Measurements from ENCODE around the gene SLC12A8. TPM values are rescaled to one million over a fixed set of nuclear protein-coding genes. Genes with fewer than 3 reads are reported as not detected.

The SLC12A8 gene
- total and polyA plus RNA-seq, 10 of the 15 experiments (the other 5 are each of a cell fraction or from before 2014, with no cell fraction given) = 2.5 to 71.6 (median 50.1) TPM

DNA sequence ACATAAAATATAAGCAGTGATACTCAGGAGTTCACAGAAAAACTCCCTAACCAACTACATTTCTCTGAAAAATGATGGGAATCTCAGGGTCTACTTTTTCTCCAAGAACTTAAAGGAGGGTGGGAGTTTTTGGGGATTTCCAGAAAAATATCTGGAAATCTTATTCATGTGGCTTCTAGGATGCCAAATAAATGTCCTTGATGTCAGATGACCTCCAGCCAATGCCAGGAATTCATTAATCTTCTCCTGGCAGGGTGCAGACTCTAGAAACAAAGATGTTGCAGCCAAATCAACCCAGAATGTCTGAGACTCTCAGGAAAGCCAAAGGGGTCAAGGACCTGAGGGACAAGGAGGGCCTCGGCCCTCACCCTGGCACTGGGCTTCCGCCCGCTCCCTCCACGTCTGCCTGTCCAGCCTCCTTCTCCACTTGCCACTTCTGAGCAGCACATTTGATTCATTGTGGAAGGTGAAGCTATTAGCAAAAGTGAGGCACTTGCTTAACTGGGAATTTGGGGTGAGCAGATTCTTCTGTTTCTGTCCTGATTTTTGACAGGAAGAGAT, 94.8 kb downstream of the SLC12A8 start:
- FAIRE-seq (no peak), DNase-seq (ENCODE audit: low read depth, low spot score) (no peak), ATAC-seq (no peak)
- no peak overlapping the region for H2AFZ ChIP-seq (ENCODE audit: control insufficient read depth, low read depth, low read length)
- H4K20me1 ChIP-seq (ENCODE audit: control insufficient read depth, insufficient read depth) = no peaks in the 10 kb centered on the region
- WGBS (ENCODE audit: insufficient coverage, insufficient replicate concordance, low lambda C conversion rate, missing lambda C conversion rate) = 98% methylated on average over 4 of the region's 4 CpGs
- peaks cover 9% of the 10 kb centered on the region for H3K79me2 ChIP-seq (ENCODE audit: control insufficient read depth, insufficient read depth, low read length)
- no peaks in the 10 kb centered on the region for H3K27me3 ChIP-seq (replicated peaks in 1 of 2; ENCODE audit: control insufficient read depth in 2 of 2, insufficient read depth in 2 of 2, low read length in 1 of 2)
- ChIA-PET RAD21 (ENCODE audit: unreplicated experiment) (interaction anchor here (1.0 to 6.1 kb wide), 5 partner anchors 10 to 83 kb away, joined by 3 to 106 read pairs (median 9); no protein-coding TSS in a partner anchor), SMC1A (ENCODE audit: uncharacterized antibody, unreplicated experiment) (interaction anchor here (1.0 to 9.0 kb wide), 5 partner anchors 9 to 184 kb away, joined by 3 to 127 read pairs (median 25); partner anchors contain the start of gene MUC13), POLR2A (interaction anchor here (0.6 to 6.1 kb wide), 5 partner anchors 9 to 520 kb away, joined by 3 to 45 read pairs (median 4); partner anchors contain the start of gene MUC13), CTCF (interaction anchor here (1.0 to 5.2 kb wide), 4 partner anchors 9 to 66 kb away, joined by 3 to 42 read pairs (median 4); no protein-coding TSS in a partner anchor)
- no peak overlapping the region for H3K9ac ChIP-seq (ENCODE audit: control insufficient read depth, insufficient read depth, low read length)
- H3K4me3 ChIP-seq = no peak overlapping the region
- no peaks in the 10 kb centered on the region for H3K36me3 ChIP-seq (ENCODE audit: control insufficient read depth in 2 of 2, insufficient read depth in 2 of 2, low read length in 1 of 2)
- in situ Hi-C loops (cut with MboI) = no loop called here
- BruUV-seq (replicated peaks) = no TSS peak
- no peaks in the 10 kb centered on the region for H3K9me3 ChIP-seq (replicated peaks; ENCODE audit: control insufficient read depth, insufficient read depth, low read length)
- intact Hi-C loops (cut with micrococcal nuclease; ENCODE audit: unreplicated experiment) = no loop called here
- H3K4me2 ChIP-seq (ENCODE audit: control insufficient read depth, insufficient read depth) = no peak overlapping the region; the same call in 1 of the 2 replicates
- TF ChIP-seq SUPT20H (IDR thresholded peaks at IDR 0.05; ENCODE audit: borderline replicate concordance, control insufficient read depth, low read depth, low read length) = no peak
- no peak for TF ChIP-seq EZH2 (IDR thresholded peaks at IDR 0.05; ENCODE audit: borderline replicate concordance, control insufficient read depth, low read depth, low read length)
- TF ChIP-seq CREB1 (IDR thresholded peaks at IDR 0.05; ENCODE audit: low read depth) = no peak
- TF ChIP-seq, protein P1, sequence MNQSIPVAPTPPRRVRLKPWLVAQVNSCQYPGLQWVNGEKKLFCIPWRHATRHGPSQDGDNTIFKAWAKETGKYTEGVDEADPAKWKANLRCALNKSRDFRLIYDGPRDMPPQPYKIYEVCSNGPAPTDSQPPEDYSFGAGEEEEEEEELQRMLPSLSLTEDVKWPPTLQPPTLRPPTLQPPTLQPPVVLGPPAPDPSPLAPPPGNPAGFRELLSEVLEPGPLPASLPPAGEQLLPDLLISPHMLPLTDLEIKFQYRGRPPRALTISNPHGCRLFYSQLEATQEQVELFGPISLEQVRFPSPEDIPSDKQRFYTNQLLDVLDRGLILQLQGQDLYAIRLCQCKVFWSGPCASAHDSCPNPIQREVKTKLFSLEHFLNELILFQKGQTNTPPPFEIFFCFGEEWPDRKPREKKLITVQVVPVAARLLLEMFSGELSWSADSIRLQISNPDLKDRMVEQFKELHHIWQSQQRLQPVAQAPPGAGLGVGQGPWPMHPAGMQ (IDR thresholded peaks at IDR 0.05; ENCODE audit: borderline replicate concordance) = no peak
- TF ChIP-seq ZNF274 (IDR thresholded peaks at IDR 0.05; ENCODE audit: insufficient read depth, insufficient read length) = no peak
- no peak for TF ChIP-seq SREBF1 (IDR thresholded peaks at IDR 0.05; ENCODE audit: low read length)
- no peak for TF ChIP-seq GATAD2B (conservative IDR thresholded peaks at IDR 0.05; ENCODE audit: low read depth)
- no peak for TF ChIP-seq RUNX3 (IDR thresholded peaks at IDR 0.05; ENCODE audit: low read length)
- TF ChIP-seq ZBED1 (IDR thresholded peaks at IDR 0.05; ENCODE audit: borderline replicate concordance) = no peak
- no peak for TF ChIP-seq RELB (IDR thresholded peaks at IDR 0.05; ENCODE audit: low read depth)
- peak overlapping the region; percentile 28; the same call in 1 of the 2 replicates for H3K27ac ChIP-seq (ENCODE audit: control insufficient read depth, insufficient read depth)
- H3K4me1 ChIP-seq (ENCODE audit: control insufficient read depth, insufficient read depth, low read length) = peaks cover 76% of the 10 kb centered on the region
